SU-DHL-6 (cell line): ENCODE measurements around the gene KRT222.

Experiments used
- CTCF ChIP-seq: fragments of 200-600 bp; sonication (generic); IDR thresholded peaks from one replicate; pipeline ENCODE4 v1.5.1; 2017; ENCODE audit warnings: antibody characterized with exemption, mild to moderate bottlenecking, low read length, moderate library complexity; ENCODE audit not compliant: insufficient read depth, poor library complexity, severe bottlenecking
- EZH2phosphoT487 ChIP-seq: fragments of 200-600 bp; sonication (generic), shearing (Covaris generic); conservative IDR thresholded peaks from 2 replicates; pipeline ENCODE4 v1.6.1; 2018; ENCODE audit warnings: mild to moderate bottlenecking, antibody characterized with exemption, low read length, moderate library complexity, mixed read lengths

- no peak for TF ChIP-seq CTCF
- TF ChIP-seq EZH2phosphoT487: no peak
Observed at GRCh38 chr17:40658396-40658795, 6.6 kb downstream of the KRT222 start.
